ENCODE data around the gene PRKACG.
A peak's percentile ranks its signal among the peaks of the same experiment; 100 is the strongest.

PRKACG gene

GRCh38 chr9:68980341-68980914, 33.5 kb downstream of the PRKACG start:
- no peak for FAIRE-seq

- no peak for FAIRE-seq
Measured at GRCh38 chr9:68979538-68980314, 34.2 kb downstream of the PRKACG start.

- no peak for FAIRE-seq
Measured at GRCh38 chr9:68978501-68978900, 35.4 kb downstream of the PRKACG start.

- no peak for FAIRE-seq
Measured at GRCh38 chr9:68978066-68978465, 35.8 kb downstream of the PRKACG start.

- no peak for FAIRE-seq
Measured at GRCh38 chr9:68975365-68976043, 38.4 kb downstream of the PRKACG start.

- FAIRE-seq: no peak
Measured at GRCh38 chr9:68974901-68975300, 39.0 kb downstream of the PRKACG start.

- FAIRE-seq: no peak
Measured at GRCh38 chr9:68974431-68974830, 39.5 kb downstream of the PRKACG start.

- FAIRE-seq: no peak
Measured at GRCh38 chr9:68973619-68974018, 40.3 kb downstream of the PRKACG start.

- peak; percentile 30 for FAIRE-seq
Measured at GRCh38 chr9:68970151-68970550, 43.8 kb downstream of the PRKACG start.

- no peak for FAIRE-seq
Measured at GRCh38 chr9:68969538-68969937, 44.4 kb downstream of the PRKACG start.

- no peak for FAIRE-seq
Measured at GRCh38 chr9:68967800-68968199, 46.1 kb downstream of the PRKACG start.

- no peak for FAIRE-seq
Measured at GRCh38 chr9:68966496-68966944, 47.4 kb downstream of the PRKACG start.

GRCh38 chr9:68964765-68965164, 49.1 kb downstream of the PRKACG start:
- FAIRE-seq: no peak

- peak; percentile 5 for FAIRE-seq
Measured at GRCh38 chr9:68964102-68964541, 49.8 kb downstream of the PRKACG start.

- FAIRE-seq: no peak
Measured at GRCh38 chr9:68963416-68963815, 50.5 kb downstream of the PRKACG start.
